Stomach (tissue), 4 donors: Measurements from ENCODE around the gene FGF12.

ENCODE experiments used
- POLR2A ChIP-seq, 4 donors: fragments of 450-650 bp; IDR thresholded peaks; one replicate each; pipeline ENCODE4 v1.6.1; 2016; ENCODE audit warnings: antibody characterized with exemption in 4 of 4, control low read depth in 2 of 4, mild to moderate bottlenecking in 1 of 4, moderate library complexity in 1 of 4
- TF ChIP-seq, protein P1 (sequence below), 7 experiments: fragments of 450-650 bp in 4 of 7; fragments of 200-600 bp in 3 of 7; sonication (generic) in 3 of 7; IDR thresholded peaks; one replicate each; pipeline ENCODE4 v1.5.1; 2016 to 2019; ENCODE audit warnings: antibody characterized with exemption in 7 of 7, control low read depth in 2 of 7, mild to moderate bottlenecking in 1 of 7

DNA sequence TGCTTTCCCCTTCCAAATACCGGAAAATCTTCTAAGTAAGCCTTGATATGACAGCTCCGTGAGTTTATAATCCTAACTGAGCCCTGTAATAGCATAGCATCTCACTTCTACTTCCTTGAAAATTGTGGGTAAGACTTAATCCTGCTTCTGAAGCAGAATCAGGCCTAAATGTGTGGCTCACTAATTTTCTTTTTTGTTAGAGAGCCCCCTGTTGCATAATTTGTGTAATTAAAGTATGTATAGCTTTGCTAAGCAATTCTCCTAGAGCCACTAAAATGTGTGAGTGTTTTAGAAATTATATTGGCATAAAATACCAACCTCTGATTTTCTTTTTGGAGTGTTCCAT, 304.4 kb downstream of the FGF12 start:
- TF ChIP-seq POLR2A (IDR thresholded peaks at IDR 0.05), result no peak
- TF ChIP-seq, protein P1, sequence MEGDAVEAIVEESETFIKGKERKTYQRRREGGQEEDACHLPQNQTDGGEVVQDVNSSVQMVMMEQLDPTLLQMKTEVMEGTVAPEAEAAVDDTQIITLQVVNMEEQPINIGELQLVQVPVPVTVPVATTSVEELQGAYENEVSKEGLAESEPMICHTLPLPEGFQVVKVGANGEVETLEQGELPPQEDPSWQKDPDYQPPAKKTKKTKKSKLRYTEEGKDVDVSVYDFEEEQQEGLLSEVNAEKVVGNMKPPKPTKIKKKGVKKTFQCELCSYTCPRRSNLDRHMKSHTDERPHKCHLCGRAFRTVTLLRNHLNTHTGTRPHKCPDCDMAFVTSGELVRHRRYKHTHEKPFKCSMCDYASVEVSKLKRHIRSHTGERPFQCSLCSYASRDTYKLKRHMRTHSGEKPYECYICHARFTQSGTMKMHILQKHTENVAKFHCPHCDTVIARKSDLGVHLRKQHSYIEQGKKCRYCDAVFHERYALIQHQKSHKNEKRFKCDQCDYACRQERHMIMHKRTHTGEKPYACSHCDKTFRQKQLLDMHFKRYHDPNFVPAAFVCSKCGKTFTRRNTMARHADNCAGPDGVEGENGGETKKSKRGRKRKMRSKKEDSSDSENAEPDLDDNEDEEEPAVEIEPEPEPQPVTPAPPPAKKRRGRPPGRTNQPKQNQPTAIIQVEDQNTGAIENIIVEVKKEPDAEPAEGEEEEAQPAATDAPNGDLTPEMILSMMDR (IDR thresholded peaks at IDR 0.05), result peak in 1 of 7 experiments; percentile 32
